ENCODE results near the gene GSE1.

Gene GSE1

GRCh38 chr16:85637808-85638647, 24.9 kb downstream of the GSE1 start:
- no peak for DNase-seq (ENCODE audit: extremely low spot score)
- POLR2A ChIA-PET = no interaction called here

GRCh38 chr16:85638695-85639409, 25.7 kb downstream of the GSE1 start:
- ChIA-PET POLR2A (no interaction called here), CTCF (no interaction called here)
- TF ChIP-seq ZNF384 (IDR thresholded peaks at IDR 0.05) = no peak
- DNase-seq (ENCODE audit: extremely low spot score) = no peak

More at GRCh38 chr16:85637808-85638647, 24.9 kb downstream of the GSE1 start:
- CTCF ChIA-PET = no interaction called here
- TF ChIP-seq PKNOX1 (IDR thresholded peaks at IDR 0.05) = no peak
- TF ChIP-seq L3MBTL2 (conservative IDR thresholded peaks at IDR 0.05) = no peak
- no peak for TF ChIP-seq SP1 (IDR thresholded peaks at IDR 0.05)
- no peak for TF ChIP-seq ELF4 (IDR thresholded peaks at IDR 0.05)
- no peak for TF ChIP-seq ZNF384 (IDR thresholded peaks at IDR 0.05)
- no peak for TF ChIP-seq SUZ12 (IDR thresholded peaks at IDR 0.05)
- TF ChIP-seq ARNT (IDR thresholded peaks at IDR 0.05) = no peak
- no peak for TF ChIP-seq LEF1 (IDR thresholded peaks at IDR 0.05; ENCODE audit: borderline replicate concordance)
- TF ChIP-seq NFRKB (IDR thresholded peaks at IDR 0.05) = no peak
- TF ChIP-seq TARDBP (IDR thresholded peaks at IDR 0.05) = no peak

GRCh38 chr16:85639529-85640253, 26.6 kb downstream of the GSE1 start:
- no peak for TF ChIP-seq ZNF384 (IDR thresholded peaks at IDR 0.05)
- no peak for TF ChIP-seq PKNOX1 (IDR thresholded peaks at IDR 0.05)
- TF ChIP-seq L3MBTL2 (conservative IDR thresholded peaks at IDR 0.05) = no peak
- TF ChIP-seq FOXA1 (IDR thresholded peaks at IDR 0.05) = no peak
- TF ChIP-seq FOXM1 (IDR thresholded peaks at IDR 0.05; ENCODE audit: borderline replicate concordance) = no peak
- no peak for TF ChIP-seq BHLHE40 (IDR thresholded peaks at IDR 0.05; ENCODE audit: borderline replicate concordance)
- TF ChIP-seq NFRKB (IDR thresholded peaks at IDR 0.05) = no peak
- TF ChIP-seq ARNT (IDR thresholded peaks at IDR 0.05) = no peak
- TF ChIP-seq SP1 (IDR thresholded peaks at IDR 0.05) = no peak
- TF ChIP-seq CTBP1 (IDR thresholded peaks at IDR 0.05; ENCODE audit: borderline replicate concordance) = no peak
- TF ChIP-seq LEF1 (IDR thresholded peaks at IDR 0.05; ENCODE audit: borderline replicate concordance) = no peak
- no peak for TF ChIP-seq SUZ12 (IDR thresholded peaks at IDR 0.05)
- no peak for TF ChIP-seq ELF4 (IDR thresholded peaks at IDR 0.05)
- TF ChIP-seq HDGF (IDR thresholded peaks at IDR 0.05; ENCODE audit: borderline replicate concordance) = no peak
- CTCF ChIA-PET = no interaction called here
- POLR2A ChIA-PET = no interaction called here
- DNase-seq (ENCODE audit: extremely low spot score) = no peak

- CTCF ChIA-PET = no interaction called here
- no peak for TF ChIP-seq FOXM1 (IDR thresholded peaks at IDR 0.05; ENCODE audit: borderline replicate concordance)
- no peak for TF ChIP-seq PKNOX1 (IDR thresholded peaks at IDR 0.05)
- TF ChIP-seq BHLHE40 (IDR thresholded peaks at IDR 0.05; ENCODE audit: borderline replicate concordance) = no peak
- no peak for TF ChIP-seq FOXK2 (IDR thresholded peaks at IDR 0.05)
- TF ChIP-seq NFRKB (IDR thresholded peaks at IDR 0.05) = no peak
- no peak for TF ChIP-seq FOXA1 (IDR thresholded peaks at IDR 0.05)
- TF ChIP-seq ELF4 (IDR thresholded peaks at IDR 0.05) = no peak
- TF ChIP-seq ZNF384 (IDR thresholded peaks at IDR 0.05) = no peak
- no peak for TF ChIP-seq CTBP1 (IDR thresholded peaks at IDR 0.05; ENCODE audit: borderline replicate concordance)
- no peak for TF ChIP-seq HDGF (IDR thresholded peaks at IDR 0.05; ENCODE audit: borderline replicate concordance)
- TF ChIP-seq SP1 (IDR thresholded peaks at IDR 0.05) = no peak
- no peak for TF ChIP-seq ARNT (IDR thresholded peaks at IDR 0.05)
- POLR2A ChIA-PET = no interaction called here
- DNase-seq (ENCODE audit: extremely low spot score) = no peak
Measured at GRCh38 chr16:85640254-85640558, 27.1 kb downstream of the GSE1 start.

GRCh38 chr16:85640585-85640984, 27.5 kb downstream of the GSE1 start:
- CTCF ChIA-PET = no interaction called here

More at GRCh38 chr16:85640585-85640984, 27.5 kb downstream of the GSE1 start:
- POLR2A ChIA-PET = no interaction called here
- no peak for DNase-seq (ENCODE audit: extremely low spot score)
- TF ChIP-seq SUZ12 (IDR thresholded peaks at IDR 0.05) = no peak
- TF ChIP-seq SP1 (IDR thresholded peaks at IDR 0.05) = no peak
- no peak for TF ChIP-seq NFRKB (IDR thresholded peaks at IDR 0.05)
- no peak for TF ChIP-seq L3MBTL2 (conservative IDR thresholded peaks at IDR 0.05)
- TF ChIP-seq PKNOX1 (IDR thresholded peaks at IDR 0.05) = no peak
- no peak for TF ChIP-seq ARNT (IDR thresholded peaks at IDR 0.05)
- no peak for TF ChIP-seq LEF1 (IDR thresholded peaks at IDR 0.05; ENCODE audit: borderline replicate concordance)
- no peak for TF ChIP-seq ELF4 (IDR thresholded peaks at IDR 0.05)
- no peak for TF ChIP-seq TARDBP (IDR thresholded peaks at IDR 0.05)
- no peak for TF ChIP-seq HDGF (IDR thresholded peaks at IDR 0.05; ENCODE audit: borderline replicate concordance)
- no peak for TF ChIP-seq BHLHE40 (IDR thresholded peaks at IDR 0.05; ENCODE audit: borderline replicate concordance)
- TF ChIP-seq CTBP1 (IDR thresholded peaks at IDR 0.05; ENCODE audit: borderline replicate concordance) = no peak
- no peak for TF ChIP-seq FOXM1 (IDR thresholded peaks at IDR 0.05; ENCODE audit: borderline replicate concordance)
- no peak for TF ChIP-seq ZNF384 (IDR thresholded peaks at IDR 0.05)
- TF ChIP-seq FOXK2 (IDR thresholded peaks at IDR 0.05) = no peak
- no peak for TF ChIP-seq FOXA1 (IDR thresholded peaks at IDR 0.05)
